CD4-positive, alpha-beta T cell treated with Interleukin-17A for 4 hours (primary cell): ENCODE data around the gene CPA1.
A peak's percentile ranks its signal among the peaks of the same experiment; 100 is the strongest.
"Not testable (repeated sequence)": the region's sequence is repeated elsewhere in the genome, so short reads cannot be mapped to it uniquely, and the experiment has no call there.

Experiments
- DNase-seq: peaks from one replicate; pipeline ENCODE4 v3.0.0-alpha.2; 2020; ENCODE audit warnings: mixed read lengths

CPA1 gene

GRCh38 chr7:130374507-130374906 lies 5.8 kb upstream of the CPA1 start:
- no peak for DNase-seq

DNA sequence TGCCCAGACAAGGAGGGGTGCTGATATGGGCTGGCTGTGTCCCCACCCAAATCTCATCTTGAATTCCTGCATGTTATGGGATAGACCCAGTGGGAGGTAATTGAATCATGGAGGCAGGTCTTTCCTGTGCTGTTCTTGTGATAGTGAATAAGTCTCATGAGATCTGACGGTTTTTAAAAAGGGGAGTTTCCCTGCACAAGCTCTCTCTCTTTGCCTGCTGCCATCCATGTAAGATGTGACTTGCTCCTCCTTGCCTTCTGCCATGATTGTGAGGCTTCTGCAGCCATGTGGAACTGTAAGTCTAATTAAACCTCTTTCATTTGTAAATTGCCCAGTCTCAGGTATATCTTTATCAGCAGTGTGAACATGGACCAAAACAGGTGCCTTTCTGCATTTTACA lies 3.8 kb upstream of the CPA1 start:
- DNase-seq, result not testable (repeated sequence)

- DNase-seq, result no peak
Measured at GRCh38 chr7:130377178-130377577, 3.1 kb upstream of the CPA1 start.

- no peak for DNase-seq
Measured at GRCh38 chr7:130379019-130379418, 1.3 kb upstream of the CPA1 start.

- DNase-seq, result no peak
Measured at GRCh38 chr7:130379532-130379920, 768 bp upstream of the CPA1 start.

- DNase-seq, result no peak
Measured at GRCh38 chr7:130380861-130381455, 664 bp downstream of the CPA1 start.

DNA sequence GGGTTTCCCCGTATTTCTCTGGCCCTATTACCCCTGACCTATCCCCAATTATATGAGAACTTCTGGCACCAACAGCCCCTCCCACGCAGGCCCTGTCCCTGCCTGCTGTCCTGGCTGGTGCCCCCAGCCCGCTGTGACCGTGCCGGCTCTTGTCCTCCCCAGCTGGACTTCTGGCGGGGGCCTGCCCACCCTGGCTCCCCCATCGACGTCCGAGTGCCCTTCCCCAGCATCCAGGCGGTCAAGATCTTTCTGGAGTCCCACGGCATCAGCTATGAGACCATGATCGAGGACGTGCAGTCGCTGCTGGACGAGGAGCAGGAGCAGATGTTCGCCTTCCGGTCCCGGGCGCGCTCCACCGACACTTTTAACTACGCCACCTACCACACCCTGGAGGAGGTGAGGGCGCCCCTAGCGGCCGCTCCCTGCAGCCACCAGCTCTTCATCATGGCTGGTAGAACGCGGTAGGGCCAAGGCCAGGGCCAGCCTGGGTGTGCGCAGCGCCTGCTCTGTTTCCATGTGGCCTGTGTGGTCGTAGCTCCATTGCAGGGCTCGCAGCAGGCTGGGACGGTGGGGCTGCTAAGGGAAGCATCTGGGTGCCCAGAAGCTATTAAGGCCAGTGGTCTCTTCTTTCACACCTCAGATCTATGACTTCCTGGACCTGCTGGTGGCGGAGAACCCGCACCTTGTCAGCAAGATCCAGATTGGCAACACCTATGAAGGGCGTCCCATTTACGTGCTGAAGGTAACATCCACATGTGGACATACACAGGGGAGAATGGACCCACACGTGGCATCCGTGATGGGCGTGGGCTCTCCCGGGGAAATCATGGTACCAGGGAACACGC lies 1.4 kb downstream of the CPA1 start:
- DNase-seq, result no peak

DNA sequence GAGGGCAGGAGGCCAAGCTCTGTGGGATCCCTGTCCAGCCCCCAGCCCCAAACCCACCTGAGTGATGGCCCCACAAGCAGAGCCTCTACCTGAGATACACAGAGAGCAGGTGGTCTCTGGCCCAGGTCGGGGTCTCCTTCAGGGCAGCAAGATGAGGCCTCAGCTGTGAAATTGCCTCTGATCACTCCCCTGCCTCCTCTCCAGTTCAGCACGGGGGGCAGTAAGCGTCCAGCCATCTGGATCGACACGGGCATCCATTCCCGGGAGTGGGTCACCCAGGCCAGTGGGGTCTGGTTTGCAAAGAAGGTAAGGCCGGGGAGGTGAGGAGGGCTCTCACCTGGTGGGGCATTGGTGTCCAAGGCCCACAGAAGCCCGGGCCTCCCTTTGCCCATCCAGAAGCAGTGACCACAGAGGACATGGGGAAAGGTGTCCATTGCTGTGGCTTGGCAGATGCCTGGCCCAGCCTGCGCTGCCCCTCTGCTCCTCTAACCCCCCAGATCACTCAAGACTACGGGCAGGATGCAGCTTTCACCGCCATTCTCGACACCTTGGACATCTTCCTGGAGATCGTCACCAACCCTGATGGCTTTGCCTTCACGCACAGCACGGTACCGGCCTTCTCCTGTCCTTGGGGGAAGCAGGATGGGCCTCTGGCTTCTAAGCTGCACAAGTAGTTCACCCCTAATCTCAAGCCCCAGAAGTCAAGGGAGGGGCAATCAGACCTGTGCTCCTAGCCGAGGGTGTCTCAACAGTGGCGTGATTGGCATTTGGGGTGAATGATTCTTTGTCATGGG lies 3.1 kb downstream of the CPA1 start:
- DNase-seq, result no peak

DNA sequence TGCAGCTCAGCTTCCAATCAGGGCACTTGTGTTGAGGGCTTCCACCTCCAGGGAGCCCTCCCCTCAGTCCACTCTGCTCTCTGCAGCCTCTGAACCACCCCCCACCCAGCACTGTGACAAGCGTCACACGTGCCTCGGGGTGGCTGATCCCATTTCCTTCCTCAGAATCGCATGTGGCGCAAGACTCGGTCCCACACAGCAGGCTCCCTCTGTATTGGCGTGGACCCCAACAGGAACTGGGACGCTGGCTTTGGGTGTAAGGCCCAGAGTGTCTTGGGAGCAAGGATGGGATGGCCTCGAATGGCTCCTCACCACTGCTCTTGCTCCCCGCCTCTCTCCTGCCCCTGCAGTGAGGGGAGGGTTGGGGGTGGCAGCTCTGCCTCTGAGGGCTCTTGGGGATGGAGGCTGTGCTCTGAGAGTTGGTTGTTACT lies 4.1 kb downstream of the CPA1 start:
- no peak for DNase-seq

- DNase-seq, result no peak
Measured at GRCh38 chr7:130384841-130385599, 4.7 kb downstream of the CPA1 start.

- no peak for DNase-seq
Measured at GRCh38 chr7:130385600-130386066, 5.3 kb downstream of the CPA1 start.

DNA sequence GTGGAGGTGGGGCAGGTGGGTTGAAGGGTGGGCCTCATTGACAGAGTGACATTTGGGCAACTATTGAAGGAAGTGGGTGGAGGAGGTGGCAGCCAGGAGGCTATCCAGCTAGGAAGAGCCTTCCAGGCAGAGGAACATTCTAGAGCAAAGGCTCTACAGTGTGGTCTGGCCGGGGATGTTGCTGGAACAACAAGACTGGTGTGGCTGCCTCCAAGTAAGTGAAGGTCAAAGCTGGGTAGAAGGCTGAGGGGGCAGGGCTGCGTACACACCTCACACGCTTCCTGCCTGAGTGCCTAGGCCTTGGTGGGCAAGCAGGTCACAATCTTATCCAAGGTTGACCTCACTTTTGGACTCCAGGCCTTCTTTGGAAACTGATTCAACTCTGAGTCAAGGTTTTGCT lies 6.6 kb downstream of the CPA1 start:
- no peak for DNase-seq

GRCh38 chr7:130387306-130387627 lies 7.0 kb downstream of the CPA1 start:
- no peak for DNase-seq

DNA sequence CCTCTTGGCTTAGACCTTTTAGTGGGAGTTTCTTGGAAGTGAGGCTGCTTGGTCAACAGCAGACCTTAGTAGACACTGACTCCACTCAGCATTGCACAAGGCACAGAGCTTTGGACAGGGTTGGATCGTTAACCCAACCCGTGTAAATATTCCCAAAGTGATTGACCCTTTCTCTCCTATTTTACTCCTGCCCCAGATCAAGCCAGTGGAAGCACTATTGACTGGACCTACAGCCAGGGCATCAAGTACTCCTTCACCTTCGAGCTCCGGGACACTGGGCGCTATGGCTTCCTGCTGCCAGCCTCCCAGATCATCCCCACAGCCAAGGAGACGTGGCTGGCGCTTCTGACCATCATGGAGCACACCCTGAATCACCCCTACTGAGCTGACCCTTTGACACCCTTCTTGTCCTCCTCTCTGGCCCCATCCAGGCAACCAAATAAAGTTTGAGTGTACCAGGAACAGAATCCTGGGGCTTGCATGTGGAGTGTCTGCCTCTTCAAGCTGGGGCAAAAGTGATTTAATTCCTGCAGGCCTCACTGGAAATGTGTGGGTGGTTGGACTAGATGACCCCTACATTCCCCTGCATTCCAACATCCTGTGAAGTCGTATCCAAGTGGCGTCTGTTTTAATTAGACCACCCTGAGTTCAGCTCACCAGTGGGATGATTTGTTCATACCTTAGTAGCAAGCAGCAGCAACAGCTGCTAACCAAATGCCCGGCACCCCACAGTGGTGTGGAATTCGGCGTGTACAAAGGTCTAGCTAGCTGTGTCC lies 7.5 kb downstream of the CPA1 start:
- no peak for DNase-seq

DNA sequence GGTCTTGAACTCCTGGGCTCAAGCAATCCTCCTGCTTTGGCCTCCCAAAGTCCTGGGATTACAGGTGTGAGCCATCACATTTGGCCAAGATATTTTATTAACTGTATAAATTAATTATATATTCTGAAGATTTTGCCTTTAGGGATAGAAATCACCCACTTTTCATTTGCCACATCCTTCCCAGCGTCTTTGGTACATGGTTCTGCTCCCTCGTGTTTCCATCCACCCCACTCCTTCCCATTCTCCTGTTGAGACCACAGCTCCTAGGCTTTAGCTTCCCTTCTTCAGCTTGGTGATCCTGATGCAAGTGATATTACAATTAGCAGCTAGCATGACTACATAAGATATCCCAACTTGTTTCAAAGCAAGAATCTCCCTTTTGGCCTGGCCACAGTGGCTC lies 8.4 kb downstream of the CPA1 start:
- DNase-seq, result no peak

DNA sequence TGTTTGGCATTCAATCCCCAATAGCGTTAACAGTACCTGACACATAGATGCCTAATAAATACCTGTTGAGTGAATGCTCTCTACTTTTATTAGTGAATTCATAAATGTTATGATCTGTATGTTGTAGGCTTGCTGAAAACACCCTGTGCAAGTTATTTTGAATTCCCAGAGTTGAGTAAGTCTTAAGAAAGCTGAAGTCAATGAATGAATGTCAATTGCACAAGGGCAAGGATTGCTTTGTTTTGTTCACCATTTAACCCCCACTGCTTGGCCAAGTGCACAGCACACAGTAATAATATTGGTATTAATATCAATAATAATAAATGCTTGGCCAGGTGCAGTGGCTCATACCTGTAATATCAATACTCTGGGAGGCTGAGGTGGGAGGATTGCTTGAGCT lies 10.2 kb downstream of the CPA1 start:
- no peak for DNase-seq

GRCh38 chr7:130393101-130393561 lies 12.8 kb downstream of the CPA1 start:
- no peak for DNase-seq

GRCh38 chr7:130393841-130394411 lies 13.6 kb downstream of the CPA1 start:
- DNase-seq, result peak; percentile 9

DNA sequence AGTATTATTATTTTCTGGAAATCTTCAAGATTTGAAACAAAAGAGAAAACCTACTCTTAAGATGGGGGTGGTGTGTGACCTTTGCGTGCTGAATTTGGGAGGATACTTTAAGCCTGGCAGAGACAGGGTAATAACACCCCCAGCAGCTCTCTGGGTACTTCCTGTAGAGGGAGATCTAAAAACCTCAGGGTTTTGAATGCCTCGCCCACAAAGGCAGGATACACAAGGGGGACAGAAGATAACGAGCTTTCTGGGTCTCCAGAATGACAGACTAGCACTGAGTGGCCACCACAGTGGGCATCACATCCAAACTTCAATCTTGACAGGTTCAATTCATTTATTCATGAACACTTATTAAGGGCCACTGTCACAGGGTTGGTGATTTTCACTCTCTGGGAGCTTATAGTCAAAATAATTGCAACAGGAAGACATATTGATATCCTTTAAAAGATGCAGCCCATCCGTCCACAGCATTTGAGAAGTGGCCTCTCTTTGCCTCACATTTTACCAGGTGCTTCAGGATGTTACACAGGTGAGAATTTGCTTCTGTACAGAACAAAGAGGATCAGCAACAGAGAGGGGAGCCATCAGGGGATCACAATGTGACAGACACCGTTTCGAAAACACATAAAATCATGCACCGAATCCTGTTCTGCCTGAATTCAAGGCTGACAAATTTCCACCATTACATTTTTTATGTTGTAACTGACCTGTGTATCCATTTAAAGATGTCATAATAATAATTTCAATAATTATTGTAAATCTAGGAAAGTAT lies 14.3 kb downstream of the CPA1 start:
- peak; percentile 66 for DNase-seq

- no peak for DNase-seq
Measured at GRCh38 chr7:130395421-130395820, 15.1 kb downstream of the CPA1 start.

- no peak for DNase-seq
Measured at GRCh38 chr7:130396109-130396508, 15.8 kb downstream of the CPA1 start.
